ENCODE measurements around the gene RERE.
A peak's percentile ranks its signal among the peaks of the same experiment; 100 is the strongest.

The RERE gene

GRCh38 chr1:8443558-8444194 lies 373.8 kb downstream of the RERE start:
- TF ChIP-seq CTCF (IDR thresholded peaks at IDR 0.05; ENCODE audit: extremely low read depth, insufficient read depth, missing control alignments): peak; percentile 12
- no peak for DNase-seq (ENCODE audit: low spot score)
- in situ Hi-C loops (cut with MboI; ENCODE audit: low pct_unique_long_range_greater_than_20kb, low sequenced_read_pairs, unreplicated experiment): no loop called here

- in situ Hi-C loops (cut with MboI; ENCODE audit: low pct_unique_long_range_greater_than_20kb, low sequenced_read_pairs, unreplicated experiment): no loop called here
- no peak for TF ChIP-seq CTCF (IDR thresholded peaks at IDR 0.05; ENCODE audit: extremely low read depth, insufficient read depth, missing control alignments)
- no peak for DNase-seq (ENCODE audit: low spot score)
These were observed 376.0 kb downstream of the RERE start for GRCh38 chr1:8441426-8441825.

DNA sequence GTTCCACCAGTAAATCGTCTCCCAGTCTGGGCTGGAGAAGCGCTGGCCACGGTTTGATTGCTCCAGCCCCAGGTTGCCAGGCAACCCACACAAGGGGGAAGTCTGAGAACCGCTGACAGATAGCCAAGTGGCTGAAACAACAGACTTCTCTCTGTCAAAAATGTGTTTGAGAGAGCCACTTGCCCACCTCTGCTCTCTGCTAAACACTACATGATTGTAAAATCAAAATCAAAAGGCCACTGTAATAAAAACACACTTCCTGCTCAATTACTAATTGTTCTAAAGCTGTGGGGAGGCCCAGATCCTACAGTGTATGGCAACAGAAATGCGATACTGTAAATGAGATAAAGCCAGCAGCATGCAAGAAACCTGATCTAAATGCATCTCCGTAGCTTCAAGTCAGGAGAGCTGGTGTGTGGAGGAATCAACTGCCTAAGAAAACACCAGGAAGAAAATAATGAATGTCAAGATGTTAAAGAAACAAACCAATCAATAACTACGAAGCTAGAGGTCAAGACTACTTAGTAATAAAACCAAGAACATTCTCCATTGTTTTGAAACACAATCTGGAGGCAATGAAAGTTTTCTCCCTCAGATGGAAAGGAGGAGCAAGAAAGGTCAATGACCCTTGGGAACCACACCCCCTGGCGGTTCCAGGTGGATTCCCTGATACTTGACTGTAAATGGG lies 378.3 kb downstream of the RERE start:
- DNase-seq (ENCODE audit: low spot score): peak; percentile 75
- TF ChIP-seq CTCF (IDR thresholded peaks at IDR 0.05; ENCODE audit: extremely low read depth, insufficient read depth, missing control alignments): no peak
- in situ Hi-C loops (cut with MboI; ENCODE audit: low pct_unique_long_range_greater_than_20kb, low sequenced_read_pairs, unreplicated experiment): no loop called here

DNA sequence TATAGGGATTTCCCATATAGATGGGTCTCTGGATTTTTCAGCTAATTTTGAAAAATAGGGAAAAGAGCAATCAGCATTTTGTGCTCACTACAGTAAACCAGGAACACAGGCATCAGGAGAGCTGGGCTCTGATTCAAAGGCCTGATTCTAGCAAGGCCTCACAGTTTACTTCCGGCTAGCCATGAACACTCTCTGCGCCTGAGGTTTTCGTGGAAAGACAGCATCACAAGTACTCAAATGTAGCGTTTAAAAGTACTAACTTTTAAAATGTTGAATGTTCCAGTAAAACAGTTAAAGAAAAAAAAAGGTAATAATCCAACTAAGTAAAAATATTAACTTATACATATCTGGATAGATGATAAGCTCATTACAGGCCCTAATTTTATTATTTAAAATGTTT lies 379.0 kb downstream of the RERE start:
- DNase-seq (ENCODE audit: low spot score): no peak
- in situ Hi-C loops (cut with MboI; ENCODE audit: low pct_unique_long_range_greater_than_20kb, low sequenced_read_pairs, unreplicated experiment): no loop called here
- no peak for TF ChIP-seq CTCF (IDR thresholded peaks at IDR 0.05; ENCODE audit: extremely low read depth, insufficient read depth, missing control alignments)

- DNase-seq (ENCODE audit: low spot score): no peak
- in situ Hi-C loops (cut with MboI; ENCODE audit: low pct_unique_long_range_greater_than_20kb, low sequenced_read_pairs, unreplicated experiment): no loop called here
- no peak for TF ChIP-seq CTCF (IDR thresholded peaks at IDR 0.05; ENCODE audit: extremely low read depth, insufficient read depth, missing control alignments)
These were observed 380.1 kb downstream of the RERE start for GRCh38 chr1:8437347-8437746.

DNA sequence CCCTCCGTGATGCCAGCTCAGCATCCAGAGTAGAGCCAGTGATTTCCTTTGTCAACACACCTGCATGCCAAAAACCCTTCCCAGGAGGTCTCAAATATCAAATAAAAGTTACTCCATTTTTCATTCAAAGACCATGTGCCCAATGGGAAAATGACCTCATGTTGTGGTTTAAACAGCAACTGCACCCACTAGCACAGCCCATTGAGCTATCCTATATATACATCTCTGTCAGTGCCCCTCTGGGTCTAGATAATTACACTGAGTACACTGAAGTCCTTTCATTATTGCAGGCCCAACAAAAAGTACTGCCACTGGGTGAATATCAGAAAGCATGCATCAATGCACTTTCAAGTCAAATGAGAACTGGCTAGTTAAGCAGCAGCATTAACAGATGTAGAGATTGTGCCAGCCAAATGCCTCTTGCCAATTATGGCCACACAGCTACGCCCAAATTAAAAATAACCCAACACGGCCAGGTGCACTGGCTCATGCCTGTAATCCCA lies 381.8 kb downstream of the RERE start:
- DNase-seq (ENCODE audit: low spot score): no peak
- in situ Hi-C loops (cut with MboI; ENCODE audit: low pct_unique_long_range_greater_than_20kb, low sequenced_read_pairs, unreplicated experiment): no loop called here
- TF ChIP-seq CTCF (IDR thresholded peaks at IDR 0.05; ENCODE audit: extremely low read depth, insufficient read depth, missing control alignments): no peak

Measured in GM13977 (cell line).